Type B pancreatic cell (in vitro differentiated cells): ENCODE data around the gene DDX6. TPM values are rescaled to one million over a fixed set of nuclear protein-coding genes. Genes with fewer than 3 reads are reported as not detected.
A peak's percentile ranks its signal among the peaks of the same experiment; 100 is the strongest.
"Not testable (repeated sequence)": the region's sequence is repeated elsewhere in the genome, so short reads cannot be mapped to it uniquely, and the experiment has no call there.

Experiments used
- DNase-seq: peaks from one replicate; pipeline ENCODE4 v3.0.0; 2021; ENCODE audit warnings: mixed read lengths; ENCODE audit not compliant: unreplicated experiment; ENCODE audit errors: extremely low spot score
- H3K27ac Mint-ChIP-seq: 2 replicates; pipeline ENCODE4 v1.8.0; 2021; ENCODE audit warnings: mild to moderate bottlenecking, mixed read lengths
- H3K27me3 Mint-ChIP-seq: 2 replicates; pipeline ENCODE4 v1.8.0; 2021; ENCODE audit warnings: mixed read lengths
- H3K36me3 Mint-ChIP-seq: 2 replicates; pipeline ENCODE4 v1.8.0; 2021; ENCODE audit warnings: mixed read lengths
- H3K4me1 Mint-ChIP-seq: one replicate; pipeline ENCODE4 v1.8.0; 2021; ENCODE audit warnings: mixed read lengths; ENCODE audit not compliant: unreplicated experiment
- H3K4me3 Mint-ChIP-seq: 2 replicates; pipeline ENCODE4 v1.8.0; 2021; ENCODE audit warnings: mild to moderate bottlenecking, mixed read lengths
- H3K9me3 Mint-ChIP-seq: 2 replicates; pipeline ENCODE4 v1.8.0; 2021; ENCODE audit warnings: mixed read lengths
- CTCF ChIP-seq: fragments of 200-600 bp; sonication (generic); conservative IDR thresholded peaks from 2 replicates; pipeline ENCODE4 v1.5.0; 2021; ENCODE audit warnings: antibody characterized with exemption, mild to moderate bottlenecking
- total RNA-seq: library from RNA; stranded (reverse); gene quantifications from 2 replicates; pipeline ENCODE4 v1.2.1, GENCODE V29; 2021; ENCODE audit warnings: low replicate concordance

Gene DDX6
- total RNA-seq, 1 donor from 2014 or later, result 183 TPM

GRCh38 chr11:118740892-118741291, 50.1 kb downstream of the DDX6 start:
- Mint-ChIP-seq H3K27me3 (no peaks in the 10 kb centered on the region), H3K27ac (peak overlapping the region; percentile 22), H3K9me3 (no peaks in the 10 kb centered on the region), H3K36me3 (no peaks in the 10 kb centered on the region), H3K4me3 (peak overlapping the region; percentile 20), H3K4me1 (peaks cover 24% of the 10 kb centered on the region)
- TF ChIP-seq CTCF, result no peak
- DNase-seq, result no peak

- Mint-ChIP-seq H3K9me3 (peaks cover 8% of the 10 kb centered on the region), H3K4me3 (no peak overlapping the region), H3K27ac (no peak overlapping the region), H3K36me3 (peaks cover 4% of the 10 kb centered on the region), H3K4me1 (peaks cover 6% of the 10 kb centered on the region), H3K27me3 (peaks cover 7% of the 10 kb centered on the region)
- no peak for DNase-seq
- TF ChIP-seq CTCF, result no peak
These were observed 55.8 kb downstream of the DDX6 start for GRCh38 chr11:118735203-118735602.

GRCh38 chr11:118734031-118734430, 56.9 kb downstream of the DDX6 start:
- peaks cover 10% of the 10 kb centered on the region for H3K27me3 Mint-ChIP-seq
- DNase-seq, result no peak
- H3K27ac Mint-ChIP-seq, result no peak overlapping the region
- TF ChIP-seq CTCF, result no peak
- peaks cover 8% of the 10 kb centered on the region for H3K9me3 Mint-ChIP-seq
- peaks cover 4% of the 10 kb centered on the region for H3K36me3 Mint-ChIP-seq
- no peak overlapping the region for H3K4me3 Mint-ChIP-seq
- H3K4me1 Mint-ChIP-seq, result no peaks in the 10 kb centered on the region

GRCh38 chr11:118729753-118730152, 61.2 kb downstream of the DDX6 start:
- peaks cover 34% of the 10 kb centered on the region for H3K27me3 Mint-ChIP-seq
- H3K4me3 Mint-ChIP-seq, H3K4me1 Mint-ChIP-seq, H3K9me3 Mint-ChIP-seq, H3K27ac Mint-ChIP-seq, H3K36me3 Mint-ChIP-seq, DNase-seq: not testable (repeated sequence)

GRCh38 chr11:118728112-118728511, 62.9 kb downstream of the DDX6 start:
- H3K4me3 Mint-ChIP-seq, result not testable (repeated sequence)

GRCh38 chr11:118727721-118728066, 63.3 kb downstream of the DDX6 start:
- H3K9me3 Mint-ChIP-seq, H3K27ac Mint-ChIP-seq, H3K36me3 Mint-ChIP-seq, DNase-seq, H3K4me1 Mint-ChIP-seq, H3K4me3 Mint-ChIP-seq: not testable (repeated sequence)
- peaks cover 38% of the 10 kb centered on the region for H3K27me3 Mint-ChIP-seq

More at GRCh38 chr11:118728112-118728511, 62.9 kb downstream of the DDX6 start:
- H3K9me3 Mint-ChIP-seq, DNase-seq, H3K4me1 Mint-ChIP-seq, H3K36me3 Mint-ChIP-seq, H3K27ac Mint-ChIP-seq: not testable (repeated sequence)
- H3K27me3 Mint-ChIP-seq, result peaks cover 38% of the 10 kb centered on the region
- peak; percentile 54 for TF ChIP-seq CTCF

GRCh38 chr11:118727001-118727720, 63.8 kb downstream of the DDX6 start:
- not testable (repeated sequence) for H3K4me1 Mint-ChIP-seq, H3K36me3 Mint-ChIP-seq, DNase-seq, H3K4me3 Mint-ChIP-seq, H3K9me3 Mint-ChIP-seq, H3K27ac Mint-ChIP-seq
- peaks cover 41% of the 10 kb centered on the region for H3K27me3 Mint-ChIP-seq

GRCh38 chr11:118721478-118722015, 69.4 kb downstream of the DDX6 start:
- H3K27ac Mint-ChIP-seq, H3K9me3 Mint-ChIP-seq, DNase-seq, H3K4me3 Mint-ChIP-seq, H3K36me3 Mint-ChIP-seq, H3K4me1 Mint-ChIP-seq: not testable (repeated sequence)
- peaks cover 54% of the 10 kb centered on the region for H3K27me3 Mint-ChIP-seq

- peaks cover 49% of the 10 kb centered on the region for H3K27me3 Mint-ChIP-seq
- peak overlapping the region; percentile 82 for H3K27ac Mint-ChIP-seq
- H3K9me3 Mint-ChIP-seq, DNase-seq, H3K36me3 Mint-ChIP-seq: not testable (repeated sequence)
- peak overlapping the region; percentile 77 for H3K4me3 Mint-ChIP-seq
- H3K4me1 Mint-ChIP-seq, result peaks cover 11% of the 10 kb centered on the region
These were observed 70.2 kb downstream of the DDX6 start for GRCh38 chr11:118720740-118721139.

- peak overlapping the region; percentile 16 for H3K4me3 Mint-ChIP-seq
- H3K4me1 Mint-ChIP-seq, result peaks cover 18% of the 10 kb centered on the region
- not testable (repeated sequence) for H3K9me3 Mint-ChIP-seq, H3K36me3 Mint-ChIP-seq, DNase-seq
- H3K27ac Mint-ChIP-seq, result peak overlapping the region; percentile 82
- peaks cover 45% of the 10 kb centered on the region for H3K27me3 Mint-ChIP-seq
These were observed 70.9 kb downstream of the DDX6 start for GRCh38 chr11:118720078-118720477.
